AG04449 (cell line): ENCODE results near the gene BMI1.

Source experiments
- CTCF ChIA-PET: fragments of 350-600 bp; formaldehyde crosslinking; extraction: SDS; loops from one replicate; lab custom pipeline; 2021; ENCODE audit warnings: antibody characterized with exemption; lab: Yijun Ruan, JAX
- POLR2A ChIA-PET: fragments of 400-600, 350-600 bp; formaldehyde crosslinking; extraction: SDS; loops from one replicate; lab custom pipeline; 2020; ENCODE audit warnings: antibody characterized with exemption, inconsistent platforms; lab: Yijun Ruan, JAX
- DNase-seq: peaks from one replicate; pipeline ENCODE4 v3.0.0-alpha.2; 2010; ENCODE audit warnings: low read depth, low spot score
- H3K4me3 ChIP-seq: 2 replicates; pipeline ENCODE4 v1.5.1; 2011; ENCODE audit warnings: low read depth, mild to moderate bottlenecking, control low read depth, low read length
- CTCF ChIP-seq: IDR thresholded peaks from one replicate; pipeline ENCODE4 v1.5.1; 2011; ENCODE audit warnings: mild to moderate bottlenecking, moderate library complexity, low read length, control low read depth, inconsistent platforms; ENCODE audit not compliant: insufficient read depth; ENCODE audit errors: missing control alignments

The BMI1 gene

GRCh38 chr10:22333975-22334282 lies 13.0 kb downstream of the BMI1 start:
- CTCF ChIA-PET, result no interaction called here
- no peak for TF ChIP-seq CTCF
- POLR2A ChIA-PET, result no interaction called here
- no peak for DNase-seq
- H3K4me3 ChIP-seq, result no peak overlapping the region

- ChIA-PET CTCF (interaction anchor here (1.0 kb wide), 1 partner anchor 11 kb away, joined by 3 read pairs; no protein-coding TSS in a partner anchor), POLR2A (no interaction called here)
Observed at GRCh38 chr10:22334414-22335172, 13.7 kb downstream of the BMI1 start.

GRCh38 chr10:22335173-22335933 lies 14.5 kb downstream of the BMI1 start:
- H3K4me3 ChIP-seq, result peak overlapping the region; percentile 51
- no peak for TF ChIP-seq CTCF
- POLR2A ChIA-PET, result no interaction called here
- DNase-seq, result no peak
- CTCF ChIA-PET, result interaction anchor here (1.0 kb wide), 1 partner anchor 12 kb away, joined by 3 read pairs; no protein-coding TSS in a partner anchor

More at GRCh38 chr10:22334414-22335172, 13.7 kb downstream of the BMI1 start:
- TF ChIP-seq CTCF, result no peak
- DNase-seq, result no peak
- H3K4me3 ChIP-seq, result peak overlapping the region; percentile 51

- no peak for DNase-seq
- ChIA-PET CTCF (interaction anchor here (0.7 to 1.5 kb wide), 5 partner anchors 12 to 843 kb away, joined by 3 to 4 read pairs (median 3); partner anchors contain the start of gene COMMD3), POLR2A (no interaction called here)
- H3K4me3 ChIP-seq, result no peak overlapping the region
- no peak for TF ChIP-seq CTCF
Observed at GRCh38 chr10:22338185-22338900, 17.4 kb downstream of the BMI1 start.

GRCh38 chr10:22338931-22339330 lies 18.0 kb downstream of the BMI1 start:
- DNase-seq, result no peak
- H3K4me3 ChIP-seq, result no peak overlapping the region
- CTCF ChIA-PET, result interaction anchor here (0.7 to 1.5 kb wide), 5 partner anchors 13 to 91 kb away, joined by 3 to 4 read pairs (median 3); partner anchors contain the start of gene COMMD3
- POLR2A ChIA-PET, result no interaction called here
- TF ChIP-seq CTCF, result no peak
